HepG2 (cell line): ENCODE results near the gene CABLES2. TPM values are rescaled to one million over a fixed set of nuclear protein-coding genes. Genes with fewer than 3 reads are reported as not detected.

Experiments
- AGO1 ChIP-seq: fragments of 200-400 bp; formaldehyde crosslinking; IDR thresholded peaks from 2 replicates; pipeline ENCODE4 v1.6.1; 2017; ENCODE audit warnings: mild to moderate bottlenecking, low read depth, low read length, moderate library complexity; ENCODE audit not compliant: poor library complexity, severe bottlenecking
- BRCA1 ChIP-seq: sonication (generic); formaldehyde crosslinking; IDR thresholded peaks from 2 replicates; pipeline ENCODE4 v1.4.0; 2020; ENCODE audit warnings: missing genetic modification reagents
- CBX2 ChIP-seq, 2 experiments: fragments of 200-600 bp in 1 of 2; sonication (generic); formaldehyde crosslinking in 1 of 2; IDR thresholded peaks; 2 replicates each; pipeline versions ENCODE4 v1.7.0 to v1.8.1; 2018 to 2022; ENCODE audit warnings: low read depth in 2 of 2, low read length in 1 of 2, mild to moderate bottlenecking in 1 of 2, missing genetic modification reagents in 1 of 2
- CENPT ChIP-seq: sonication (generic); formaldehyde crosslinking; IDR thresholded peaks from 2 replicates; pipeline ENCODE4 v1.8.0; 2022; ENCODE audit warnings: low read depth, mild to moderate bottlenecking, moderate library complexity, missing genetic modification reagents
- DBP ChIP-seq: sonication (generic); formaldehyde crosslinking; IDR thresholded peaks from 2 replicates; pipeline ENCODE4 v1.4.0; 2020; ENCODE audit warnings: missing genetic modification reagents; ENCODE audit errors: not compliant biosample characterization
- GLI4 ChIP-seq: sonication (generic); formaldehyde crosslinking; IDR thresholded peaks from 2 replicates; pipeline ENCODE4 v1.5.1; 2020; ENCODE audit warnings: missing genetic modification reagents, mild to moderate bottlenecking, moderate library complexity, borderline replicate concordance
- GPN1 ChIP-seq: sonication (generic); formaldehyde crosslinking; IDR thresholded peaks from 2 replicates; pipeline ENCODE4 v1.5.1; 2020; ENCODE audit warnings: missing genetic modification reagents, borderline replicate concordance
- GZF1 ChIP-seq: sonication (generic); formaldehyde crosslinking; IDR thresholded peaks from 2 replicates; pipeline ENCODE4 v1.5.1; 2020; ENCODE audit warnings: mild to moderate bottlenecking, missing genetic modification reagents
- IKZF1 ChIP-seq: fragments of 450-650 bp; IDR thresholded peaks from 2 replicates; pipeline ENCODE4 v1.7.1; 2016
- RBM22 ChIP-seq: fragments of 200-400 bp; formaldehyde crosslinking; optimal IDR thresholded peaks from 2 replicates; pipeline ENCODE3; 2017; ENCODE audit warnings: mild to moderate bottlenecking, low read length, moderate library complexity
- SAP130 ChIP-seq: IDR thresholded peaks from 2 replicates; pipeline ENCODE4 v1.6.1; 2016; ENCODE audit warnings: low read depth
- THAP9 ChIP-seq: sonication (generic); formaldehyde crosslinking; IDR thresholded peaks from 2 replicates; pipeline ENCODE4; 2020; ENCODE audit warnings: missing genetic modification reagents, mild to moderate bottlenecking, borderline replicate concordance
- ZKSCAN8 ChIP-seq: IDR thresholded peaks from 2 replicates; pipeline ENCODE4 v1.6.1; 2016; ENCODE audit warnings: borderline replicate concordance, missing genetic modification reagents, missing compliant biosample characterization
- ZMYM4 ChIP-seq: sonication (generic); formaldehyde crosslinking; IDR thresholded peaks from 2 replicates; pipeline ENCODE4 v1.8.1; 2023; ENCODE audit warnings: mild to moderate bottlenecking, missing genetic modification reagents
- ZNF232 ChIP-seq: sonication (generic); formaldehyde crosslinking; IDR thresholded peaks from 2 replicates; pipeline ENCODE4 v1.4.0; 2020; ENCODE audit warnings: missing genetic modification reagents, borderline replicate concordance
- ZNF44 ChIP-seq: sonication (generic); formaldehyde crosslinking; IDR thresholded peaks from 2 replicates; pipeline ENCODE4 v1.5.1; 2020; ENCODE audit warnings: mild to moderate bottlenecking, missing genetic modification reagents
- ZSCAN20 ChIP-seq: sonication (generic); formaldehyde crosslinking; IDR thresholded peaks from 2 replicates; pipeline ENCODE4 v1.4.0; 2020; ENCODE audit warnings: missing genetic modification reagents, mild to moderate bottlenecking, borderline replicate concordance
- polyA plus RNA-seq, 8 experiments: library from polyadenylated mRNA; depleted of rRNA in 3 of 8; stranded (reverse) in 7 of 8; unstranded in 1 of 8; fragments of >200 nt; fragmentation: Illumina TruSeq in 4 of 8; extraction: Trizol in 4 of 8; gene quantifications; 2 replicates each; pipeline versions ENCODE4 v1.2.1 to v1.2.3, GENCODE V29; 2011 to 2016; ENCODE audit warnings: low read depth in 4 of 8, missing spikeins in 1 of 8, mixed read lengths in 1 of 8; ENCODE audit not compliant: insufficient read depth in 1 of 8
- total RNA-seq, 5 experiments: library from RNA; depleted of rRNA; stranded (reverse); fragments of >200 nt; fragmentation: Illumina TruSeq; extraction: Trizol; gene quantifications; 2 replicates each; pipeline ENCODE4 v1.2.3, GENCODE V29; 2016; ENCODE audit warnings: low read depth in 1 of 5
- TF ChIP-seq, protein P1 (sequence below): sonication (generic); formaldehyde crosslinking; IDR thresholded peaks from 2 replicates; pipeline ENCODE4 v1.4.0; 2020; ENCODE audit warnings: missing genetic modification reagents, borderline replicate concordance
- TF ChIP-seq, protein P2 (sequence below): IDR thresholded peaks from 2 replicates; pipeline ENCODE4 v1.6.1; 2016; ENCODE audit warnings: missing biosample characterization, missing genetic modification reagents, low read depth

Gene CABLES2
- total and polyA plus RNA-seq, 2 of the 13 experiments (the other 11 are each of a cell fraction or from before 2014, with no cell fraction given), result 5.2 to 9.7 TPM

GRCh38 chr20:62367633-62368391, 39.3 kb downstream of the CABLES2 start (continued):
- TF ChIP-seq GZF1 (CRISPR knock-in tag) (0 out of 2 replicates have a peak, but pooled peaks have one; percentile 13), ZKSCAN8 (CRISPR knock-in tag) (0 out of 2 replicates have a peak, but pooled peaks have one; percentile 27), ZNF44 (CRISPR knock-in tag) (no peak), GPN1 (CRISPR knock-in tag) (no peak), SAP130 (CRISPR knock-in tag) (no peak; the same call in none of the 2 replicates), GLI4 (CRISPR knock-in tag) (peak; percentile 81), BRCA1 (CRISPR knock-in tag) (peak; percentile 70; the same call in 1 of the 2 replicates), DBP (CRISPR knock-in tag) (peak; percentile 52), AGO1 (no peak), IKZF1 (no peak), ZMYM4 (CRISPR knock-in tag) (peak; percentile 63; the same call in 1 of the 2 replicates), THAP9 (CRISPR knock-in tag) (peak; percentile 78), CENPT (peak; percentile 78), ZNF232 (peak; percentile 73), ZSCAN20 (CRISPR knock-in tag) (peak; percentile 94; the same call in 1 of the 2 replicates), CBX2 (IDR thresholded peaks at IDR 0.05; ENCODE audit: low read depth, low read length) (no peak), CBX2 (CRISPR knock-in tag; IDR thresholded peaks at IDR 0.05; ENCODE audit: low read depth) (no peak), RBM22 (no peak)
- TF ChIP-seq, protein P1, sequence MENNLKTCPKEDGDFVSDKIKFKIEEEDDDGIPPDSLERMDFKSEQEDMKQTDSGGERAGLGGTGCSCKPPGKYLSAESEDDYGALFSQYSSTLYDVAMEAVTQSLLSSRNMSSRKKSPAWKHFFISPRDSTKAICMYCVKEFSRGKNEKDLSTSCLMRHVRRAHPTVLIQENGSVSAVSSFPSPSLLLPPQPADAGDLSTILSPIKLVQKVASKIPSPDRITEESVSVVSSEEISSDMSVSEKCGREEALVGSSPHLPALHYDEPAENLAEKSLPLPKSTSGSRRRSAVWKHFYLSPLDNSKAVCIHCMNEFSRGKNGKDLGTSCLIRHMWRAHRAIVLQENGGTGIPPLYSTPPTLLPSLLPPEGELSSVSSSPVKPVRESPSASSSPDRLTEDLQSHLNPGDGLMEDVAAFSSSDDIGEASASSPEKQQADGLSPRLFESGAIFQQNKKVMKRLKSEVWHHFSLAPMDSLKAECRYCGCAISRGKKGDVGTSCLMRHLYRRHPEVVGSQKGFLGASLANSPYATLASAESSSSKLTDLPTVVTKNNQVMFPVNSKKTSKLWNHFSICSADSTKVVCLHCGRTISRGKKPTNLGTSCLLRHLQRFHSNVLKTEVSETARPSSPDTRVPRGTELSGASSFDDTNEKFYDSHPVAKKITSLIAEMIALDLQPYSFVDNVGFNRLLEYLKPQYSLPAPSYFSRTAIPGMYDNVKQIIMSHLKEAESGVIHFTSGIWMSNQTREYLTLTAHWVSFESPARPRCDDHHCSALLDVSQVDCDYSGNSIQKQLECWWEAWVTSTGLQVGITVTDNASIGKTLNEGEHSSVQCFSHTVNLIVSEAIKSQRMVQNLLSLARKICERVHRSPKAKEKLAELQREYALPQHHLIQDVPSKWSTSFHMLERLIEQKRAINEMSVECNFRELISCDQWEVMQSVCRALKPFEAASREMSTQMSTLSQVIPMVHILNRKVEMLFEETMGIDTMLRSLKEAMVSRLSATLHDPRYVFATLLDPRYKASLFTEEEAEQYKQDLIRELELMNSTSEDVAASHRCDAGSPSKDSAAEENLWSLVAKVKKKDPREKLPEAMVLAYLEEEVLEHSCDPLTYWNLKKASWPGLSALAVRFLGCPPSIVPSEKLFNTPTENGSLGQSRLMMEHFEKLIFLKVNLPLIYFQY (CRISPR knock-in tag), result peak; percentile 21; the same call in 1 of the 2 replicates
- TF ChIP-seq, protein P2, sequence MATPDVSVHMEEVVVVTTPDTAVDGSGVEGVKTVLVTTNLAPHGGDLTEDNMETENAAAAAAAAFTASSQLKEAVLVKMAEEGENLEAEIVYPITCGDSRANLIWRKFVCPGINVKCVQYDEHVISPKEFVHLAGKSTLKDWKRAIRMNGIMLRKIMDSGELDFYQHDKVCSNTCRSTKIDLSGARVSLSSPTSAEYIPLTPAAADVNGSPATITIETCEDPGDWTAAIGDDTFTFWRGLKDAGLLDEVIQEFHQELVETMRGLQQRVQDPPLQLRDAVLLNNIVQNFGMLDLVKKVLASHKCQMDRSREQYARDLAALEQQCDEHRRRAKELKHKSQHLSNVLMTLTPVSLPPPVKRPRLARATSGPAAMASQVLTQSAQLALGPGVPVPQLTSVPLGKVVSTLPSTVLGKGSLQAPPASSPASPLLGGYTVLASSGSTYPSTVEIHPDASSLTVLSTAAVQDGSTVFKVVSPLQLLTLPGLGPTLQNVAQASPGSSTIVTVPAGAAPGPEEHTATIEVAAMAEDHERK (CRISPR knock-in tag), result no peak
